ENCODE results near the gene IL34.
"Not testable (repeated sequence)": the region's sequence is repeated elsewhere in the genome, so short reads cannot be mapped to it uniquely, and the experiment has no call there.

The IL34 gene

GRCh38 chr16:70632273-70632672 lies 14.1 kb upstream of the IL34 start:
- DNase-seq, result no peak

- not testable (repeated sequence) for DNase-seq
These were observed 12.7 kb upstream of the IL34 start for GRCh38 chr16:70633617-70634016.

- DNase-seq, result peak; percentile 76
These were observed 11.5 kb upstream of the IL34 start for GRCh38 chr16:70634861-70635260.

- DNase-seq, result peak; percentile 88
These were observed 10.9 kb upstream of the IL34 start for GRCh38 chr16:70635336-70636016.

- DNase-seq, result peak; percentile 75
These were observed 7.3 kb upstream of the IL34 start for GRCh38 chr16:70638814-70639792.

- DNase-seq, result no peak
These were observed 3.7 kb upstream of the IL34 start for GRCh38 chr16:70642633-70643032.

GRCh38 chr16:70643264-70643663 lies 3.1 kb upstream of the IL34 start:
- not testable (repeated sequence) for DNase-seq

GRCh38 chr16:70644763-70645597 lies 1.4 kb upstream of the IL34 start:
- DNase-seq, result no peak

- DNase-seq, result no peak
These were observed 1.3 kb downstream of the IL34 start for GRCh38 chr16:70647441-70648359.

GRCh38 chr16:70648606-70649005 lies 2.2 kb downstream of the IL34 start:
- DNase-seq, result no peak

- peak; percentile 65 for DNase-seq
These were observed 2.9 kb downstream of the IL34 start for GRCh38 chr16:70649300-70649699.

- no peak for DNase-seq
These were observed 3.9 kb downstream of the IL34 start for GRCh38 chr16:70650216-70650615.

- peak; percentile 45 for DNase-seq
These were observed 5.2 kb downstream of the IL34 start for GRCh38 chr16:70651524-70651923.

- peak; percentile 22 for DNase-seq
These were observed 6.0 kb downstream of the IL34 start for GRCh38 chr16:70652322-70652721.

- no peak for DNase-seq
These were observed 7.0 kb downstream of the IL34 start for GRCh38 chr16:70653406-70653805.

- peak; percentile 84 for DNase-seq
These were observed 7.7 kb downstream of the IL34 start for GRCh38 chr16:70653809-70654771.

GRCh38 chr16:70656065-70656711 lies 9.8 kb downstream of the IL34 start:
- no peak for DNase-seq

GRCh38 chr16:70656712-70657263 lies 10.4 kb downstream of the IL34 start:
- no peak for DNase-seq

GRCh38 chr16:70657956-70658355 lies 11.6 kb downstream of the IL34 start:
- no peak for DNase-seq

GRCh38 chr16:70658921-70659320 lies 12.6 kb downstream of the IL34 start:
- DNase-seq, result no peak

All from fibroblast of skin of back (primary cell).